ENCODE data around the gene STMN1.

Gene STMN1

DNA sequence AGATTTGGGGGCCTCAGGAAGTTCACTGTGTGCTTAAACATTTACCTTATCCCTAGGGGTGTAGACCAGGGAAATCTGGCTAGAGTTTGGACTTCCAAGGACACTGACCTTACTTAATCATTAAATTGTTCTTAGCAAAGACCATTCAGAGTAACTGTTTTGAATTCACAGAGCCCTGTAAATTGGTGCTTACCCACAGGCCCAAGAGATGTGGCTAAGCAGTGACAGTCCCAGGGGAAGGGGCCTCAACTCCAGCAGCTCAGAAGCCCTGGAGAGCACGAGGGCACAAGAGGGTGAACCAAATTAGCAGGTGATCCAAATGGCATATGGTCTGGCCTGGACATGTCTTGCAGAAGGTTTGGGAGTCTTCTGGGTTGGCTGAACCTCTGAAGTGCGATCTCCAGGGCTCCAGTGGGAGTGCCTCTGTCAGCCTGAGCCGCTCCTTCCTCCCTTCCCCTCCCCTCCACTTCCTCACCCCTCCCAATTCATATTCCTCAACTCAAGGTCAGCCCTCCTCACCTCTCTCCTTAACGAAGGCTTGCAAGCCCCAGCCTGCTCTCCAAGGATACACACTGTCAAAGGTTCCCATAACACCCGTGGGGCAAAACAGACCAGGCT lies 35.0 kb downstream of the STMN1 start:
- DNase-seq, result peak; percentile 27

DNA sequence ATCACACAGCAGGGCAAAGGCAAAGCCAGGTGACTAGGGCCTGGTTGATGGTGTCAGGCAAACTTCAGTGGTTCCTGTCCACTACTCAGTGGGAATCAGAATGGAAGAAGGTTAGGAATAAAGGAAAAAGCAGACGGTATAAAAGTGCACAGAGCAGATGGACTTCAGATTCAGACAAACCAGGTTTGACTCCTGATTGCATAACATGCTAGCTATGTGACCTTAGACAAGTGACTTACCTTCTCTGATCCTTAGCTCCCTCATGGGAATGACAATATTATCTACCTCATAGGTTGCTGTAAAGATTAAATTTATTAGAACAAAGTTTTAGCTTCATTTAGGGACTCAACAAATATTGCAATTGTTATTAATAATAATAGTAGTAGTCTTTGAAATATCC lies 35.6 kb downstream of the STMN1 start:
- DNase-seq, result no peak

- no peak for DNase-seq
These were observed 36.2 kb downstream of the STMN1 start for GRCh38 chr1:25869909-25870606.

GRCh38 chr1:25867210-25867991 lies 38.8 kb downstream of the STMN1 start:
- peak; percentile 55 for DNase-seq

DNA sequence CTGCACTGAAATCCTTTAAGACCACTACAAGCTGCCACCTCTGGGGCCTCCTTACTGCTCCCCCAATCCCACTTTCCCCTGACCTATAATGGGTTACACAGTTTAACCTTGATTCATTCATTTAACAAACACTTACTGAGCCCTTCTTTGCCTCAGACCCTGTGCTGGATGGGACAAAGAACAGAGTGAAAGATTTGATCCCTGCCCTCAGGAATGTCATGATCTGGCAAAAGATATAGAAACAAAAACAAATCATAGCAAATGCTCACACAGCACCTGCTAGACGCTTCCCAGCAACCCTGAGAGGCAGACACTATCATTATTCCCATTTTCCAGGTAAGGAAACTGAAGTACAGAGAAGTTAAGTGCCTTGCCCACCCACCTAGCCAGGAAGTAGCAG lies 39.9 kb downstream of the STMN1 start:
- no peak for DNase-seq

DNA sequence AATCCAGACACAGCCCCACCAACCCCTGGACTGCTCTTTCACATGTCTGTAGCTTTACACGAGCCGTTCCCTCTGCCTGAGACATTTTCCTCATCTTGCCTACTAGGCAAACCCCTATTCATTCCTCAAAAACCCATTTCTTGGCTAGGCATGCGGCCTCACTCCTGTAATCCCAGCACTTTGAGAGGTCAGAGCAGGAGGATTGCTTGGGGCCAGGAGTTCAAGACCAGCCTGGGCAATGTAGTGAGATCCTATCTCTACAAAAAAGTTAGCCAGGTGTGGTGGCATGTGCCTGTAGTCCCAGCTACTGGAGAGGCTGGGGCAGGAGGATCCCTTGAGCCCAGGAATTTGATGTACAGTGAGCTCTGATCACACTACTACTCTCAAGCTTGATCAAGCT lies 41.8 kb downstream of the STMN1 start:
- no peak for DNase-seq

GRCh38 chr1:25863486-25864262 lies 42.5 kb downstream of the STMN1 start:
- DNase-seq, result no peak

DNA sequence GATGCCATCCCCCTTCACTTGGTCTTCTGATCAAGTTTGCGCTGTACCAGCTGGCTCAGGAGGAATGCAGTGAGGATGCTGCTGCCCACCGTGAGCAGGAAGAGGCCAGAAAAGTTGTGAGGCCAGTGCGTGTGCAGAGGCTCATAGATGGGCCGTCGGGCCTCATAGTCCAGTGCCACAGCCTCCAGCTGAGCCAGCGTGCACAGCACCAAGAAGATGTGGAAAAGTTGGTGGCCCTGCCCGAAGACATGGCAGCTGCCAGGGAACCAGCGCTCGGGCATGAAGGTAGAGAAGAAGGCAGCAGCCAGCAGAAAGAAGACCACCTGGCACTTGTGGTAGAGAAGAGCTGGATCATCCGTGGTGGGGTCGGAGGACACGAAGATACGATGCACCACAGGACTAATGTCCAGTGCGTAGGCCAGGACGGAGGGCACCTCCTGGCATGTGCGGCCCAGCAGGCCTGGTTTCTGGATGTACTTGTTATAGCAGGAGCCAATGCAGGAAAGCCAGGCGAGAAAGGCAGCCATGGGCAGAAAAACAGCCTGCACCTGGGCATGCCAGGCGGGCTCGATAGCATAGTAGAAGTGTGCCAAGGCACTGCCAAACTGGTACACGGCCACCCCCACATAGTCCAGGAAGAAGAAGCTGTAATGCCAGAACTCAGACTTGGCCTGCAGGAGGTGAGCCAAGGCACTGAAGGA lies 43.3 kb downstream of the STMN1 start:
- DNase-seq, result no peak

- DNase-seq, result no peak
These were observed 44.6 kb downstream of the STMN1 start for GRCh38 chr1:25861316-25862286.

DNA sequence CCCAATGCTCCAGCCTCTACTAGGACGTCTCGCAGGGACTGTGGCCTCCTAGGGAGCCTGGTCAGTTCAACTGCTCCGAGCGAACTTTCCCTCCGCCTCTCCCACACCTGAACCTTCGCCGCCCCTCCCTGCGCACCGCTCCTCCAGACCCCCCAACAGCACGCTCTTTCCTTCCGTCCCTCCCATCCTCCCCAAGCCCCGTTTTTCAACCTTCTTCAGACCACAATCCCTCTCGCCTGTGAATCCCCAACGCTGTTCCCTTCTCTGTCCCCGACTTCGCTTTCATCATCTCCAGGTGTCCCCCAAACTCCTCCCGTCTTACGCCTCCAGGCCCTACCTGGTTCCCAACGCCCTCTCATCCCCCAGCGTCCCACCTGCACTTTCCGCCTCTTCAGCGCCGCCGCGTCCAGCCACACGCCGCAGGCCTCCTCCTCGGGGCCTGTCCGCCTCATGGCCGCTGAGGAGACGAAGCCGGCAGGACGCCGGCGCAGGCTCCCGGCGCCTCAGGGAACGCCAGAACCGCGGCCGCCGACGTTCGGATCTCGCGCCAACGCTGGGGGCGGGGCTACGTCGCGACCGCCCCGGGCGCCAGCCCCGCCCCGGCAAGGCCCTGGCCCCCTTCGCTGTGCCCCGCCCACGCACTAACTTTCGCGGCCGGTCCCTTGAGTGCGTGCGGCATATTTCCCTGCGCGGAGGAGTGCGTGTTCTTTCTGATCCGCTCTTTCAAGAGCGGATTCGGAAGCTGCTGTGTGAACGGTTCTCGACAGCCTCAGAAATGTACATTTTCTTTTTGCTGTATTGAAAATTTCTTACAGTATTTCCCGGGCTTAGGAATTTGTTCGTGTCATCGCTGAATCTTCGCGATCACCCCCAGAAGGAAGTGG lies 47.1 kb downstream of the STMN1 start, which contains the start of gene AUNIP:
AUNIP (minus strand) TSS at position 552 of the 884 bp plus-strand sequence; CDS start at position 452, 100 bp downstream.
- peak; percentile 91 for DNase-seq

GRCh38 chr1:25858494-25858893 lies 47.7 kb downstream of the STMN1 start:
- no peak for DNase-seq

DNA sequence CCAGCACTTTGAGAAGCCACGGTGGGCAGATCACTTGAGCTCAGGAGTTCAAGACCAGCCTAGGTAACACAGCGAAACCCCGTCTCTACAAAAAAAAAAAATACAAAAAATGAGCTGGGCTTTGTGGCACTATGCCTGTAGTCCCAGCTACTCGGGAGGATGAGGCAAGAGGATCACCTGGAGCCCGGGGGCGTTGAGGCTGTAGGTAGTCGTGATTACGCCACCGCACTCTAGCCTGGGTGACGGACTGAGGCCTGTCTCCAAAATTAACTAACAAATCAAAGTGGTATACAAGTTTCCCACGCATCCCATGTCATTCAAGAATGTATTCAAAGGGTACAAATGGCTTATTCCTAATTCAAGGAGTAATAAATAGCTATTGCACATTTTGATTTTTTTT lies 49.4 kb downstream of the STMN1 start:
- DNase-seq, result no peak

- no peak for DNase-seq
These were observed 51.7 kb downstream of the STMN1 start for GRCh38 chr1:25854554-25854953.
